HEK293T (cell line): ENCODE data around the gene ZBTB17.

Experiments
- ELF4 ChIP-seq: fragments of 450-650 bp; IDR thresholded peaks from 2 replicates; pipeline ENCODE4 v1.6.1; 2017; ENCODE audit warnings: antibody characterized with exemption
- FOXA1 ChIP-seq: fragments of 450-650 bp; IDR thresholded peaks from 2 replicates; pipeline ENCODE4 v1.6.1; 2016; ENCODE audit warnings: mild to moderate bottlenecking
- HDGF ChIP-seq: fragments of 450-650 bp; IDR thresholded peaks from 2 replicates; pipeline ENCODE4 v1.6.1; 2017; ENCODE audit warnings: antibody characterized with exemption, borderline replicate concordance
- PKNOX1 ChIP-seq: fragments of 450-650 bp; IDR thresholded peaks from 2 replicates; pipeline ENCODE4 v1.6.1; 2016

DNA sequence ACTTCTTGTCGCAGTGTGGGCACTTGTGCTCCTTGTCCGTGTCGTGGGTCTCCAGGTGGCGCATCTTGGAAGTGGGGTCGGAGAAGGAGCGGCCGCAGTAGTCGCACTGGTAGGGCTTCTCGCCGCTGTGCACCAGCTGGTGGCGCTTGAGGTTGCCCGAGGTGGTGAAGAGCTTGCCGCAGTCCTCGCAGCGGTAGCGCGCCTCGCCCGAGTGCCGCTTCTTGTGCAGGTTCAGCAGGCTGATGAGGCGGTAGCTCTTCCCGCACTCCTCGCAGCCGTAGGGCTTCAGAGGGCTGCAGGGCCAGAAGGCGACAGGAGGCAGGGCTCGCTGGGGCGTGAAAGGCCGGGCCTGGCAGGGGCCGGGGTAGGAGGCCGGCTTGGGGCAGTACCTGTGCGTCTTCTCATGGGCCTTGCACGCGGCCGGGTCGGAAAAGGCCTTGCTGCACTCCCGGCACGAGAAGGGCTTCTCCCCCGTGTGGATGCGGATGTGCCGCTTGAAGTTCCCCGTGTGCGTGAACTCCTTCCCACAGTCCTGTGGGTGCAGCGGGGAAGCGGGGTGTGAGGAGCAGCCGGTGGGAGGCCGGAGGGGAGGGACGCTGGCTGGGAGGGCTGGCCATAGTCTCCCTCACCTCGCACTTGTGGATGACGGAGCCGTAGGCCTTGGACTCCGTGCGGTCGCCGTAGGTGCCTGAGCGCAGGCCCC lies 31.4 kb downstream of the ZBTB17 start:
- TF ChIP-seq PKNOX1 (no peak), FOXA1 (no peak), HDGF (no peak), ELF4 (no peak)
